GM20000 (cell line): ENCODE results near the gene SLF2.

Source experiments
- DNase-seq: peaks from one replicate; pipeline ENCODE4 v3.0.0; 2012; ENCODE audit warnings: low spot score
- TF ChIP-seq, protein P1 (sequence below): IDR thresholded peaks from 2 replicates; pipeline ENCODE4 v1.5.1; 2012; ENCODE audit warnings: mild to moderate bottlenecking, control low read depth; ENCODE audit errors: extremely low read depth, missing control alignments

SLF2 gene

GRCh38 chr10:100978121-100978900, 65.5 kb downstream of the SLF2 start:
- TF ChIP-seq, protein P1, sequence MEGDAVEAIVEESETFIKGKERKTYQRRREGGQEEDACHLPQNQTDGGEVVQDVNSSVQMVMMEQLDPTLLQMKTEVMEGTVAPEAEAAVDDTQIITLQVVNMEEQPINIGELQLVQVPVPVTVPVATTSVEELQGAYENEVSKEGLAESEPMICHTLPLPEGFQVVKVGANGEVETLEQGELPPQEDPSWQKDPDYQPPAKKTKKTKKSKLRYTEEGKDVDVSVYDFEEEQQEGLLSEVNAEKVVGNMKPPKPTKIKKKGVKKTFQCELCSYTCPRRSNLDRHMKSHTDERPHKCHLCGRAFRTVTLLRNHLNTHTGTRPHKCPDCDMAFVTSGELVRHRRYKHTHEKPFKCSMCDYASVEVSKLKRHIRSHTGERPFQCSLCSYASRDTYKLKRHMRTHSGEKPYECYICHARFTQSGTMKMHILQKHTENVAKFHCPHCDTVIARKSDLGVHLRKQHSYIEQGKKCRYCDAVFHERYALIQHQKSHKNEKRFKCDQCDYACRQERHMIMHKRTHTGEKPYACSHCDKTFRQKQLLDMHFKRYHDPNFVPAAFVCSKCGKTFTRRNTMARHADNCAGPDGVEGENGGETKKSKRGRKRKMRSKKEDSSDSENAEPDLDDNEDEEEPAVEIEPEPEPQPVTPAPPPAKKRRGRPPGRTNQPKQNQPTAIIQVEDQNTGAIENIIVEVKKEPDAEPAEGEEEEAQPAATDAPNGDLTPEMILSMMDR: no peak
- no peak for DNase-seq

GRCh38 chr10:100978901-100979195, 66.1 kb downstream of the SLF2 start:
- DNase-seq: no peak
- TF ChIP-seq, protein P1: no peak

DNA sequence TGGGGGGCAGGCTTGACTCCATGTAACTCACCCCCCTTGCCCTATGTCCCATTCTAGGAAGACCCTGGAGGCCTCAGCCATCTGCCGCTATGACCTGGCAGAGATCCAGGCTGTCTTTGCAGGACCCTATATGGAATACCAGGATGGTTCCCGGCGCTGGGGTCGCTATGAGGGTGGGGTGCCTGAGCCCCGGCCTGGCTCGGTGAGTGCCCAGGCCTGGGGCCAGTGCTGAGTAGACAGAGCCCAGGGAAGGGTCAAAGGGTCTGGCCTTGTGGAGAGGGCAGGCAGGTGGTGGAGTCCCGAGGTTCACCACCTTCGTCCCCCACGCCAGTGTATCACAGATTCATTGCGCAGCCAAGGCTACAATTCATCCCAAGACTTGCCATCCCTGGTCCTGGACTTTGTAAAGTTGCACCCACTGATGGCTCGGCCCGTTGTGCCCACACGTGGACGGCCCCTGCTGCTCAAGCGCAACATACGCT, 67.1 kb downstream of the SLF2 start:
- TF ChIP-seq, protein P1: no peak
- no peak for DNase-seq

DNA sequence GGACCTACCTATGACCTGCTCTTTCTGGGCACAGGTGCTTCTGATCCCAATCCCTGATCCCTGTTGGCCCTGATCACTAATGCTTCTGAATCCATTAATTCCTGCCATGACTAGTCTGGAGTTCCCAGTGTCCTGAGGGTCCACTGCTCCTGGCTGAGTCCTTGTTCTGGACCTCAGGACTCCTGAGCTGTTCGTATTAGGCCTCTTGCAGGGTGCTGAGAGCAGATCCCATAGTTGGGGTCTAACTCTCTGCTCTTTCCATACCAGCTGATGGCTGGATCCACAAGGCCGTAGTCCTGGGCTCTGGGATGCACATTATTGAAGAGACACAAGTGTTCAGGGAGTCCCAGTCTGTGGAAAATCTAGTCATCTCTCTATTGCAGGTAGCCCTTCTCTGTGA, 67.5 kb downstream of the SLF2 start:
- no peak for DNase-seq
- TF ChIP-seq, protein P1: no peak

GRCh38 chr10:100980711-100981110, 67.9 kb downstream of the SLF2 start:
- DNase-seq: no peak
- TF ChIP-seq, protein P1: no peak

GRCh38 chr10:100981178-100981772, 68.5 kb downstream of the SLF2 start:
- no peak for DNase-seq
- TF ChIP-seq, protein P1: no peak
